Fibroblast of lung (primary cell): ENCODE results near the gene TACR1. TPM values are rescaled to one million over a fixed set of nuclear protein-coding genes. Genes with fewer than 3 reads are reported as not detected.

Experiments used
- DNase-seq, 2 donors: peaks; one replicate each; pipeline versions ENCODE4 v3.0.0 to v3.0.0-alpha.2; 2010; ENCODE audit warnings: low read depth in 2 of 2
- H2AFZ ChIP-seq: 2 replicates; pipeline ENCODE4 v1.5.1; 2012; ENCODE audit warnings: low read length, control low read depth, inconsistent platforms
- H3K27ac ChIP-seq: 2 replicates; pipeline ENCODE4 v1.5.1; 2011; ENCODE audit warnings: low read length, control low read depth; ENCODE audit not compliant: insufficient read depth
- H3K27me3 ChIP-seq: 2 replicates; pipeline ENCODE4 v1.5.1; 2011; ENCODE audit warnings: mild to moderate bottlenecking, low read length; ENCODE audit not compliant: control insufficient read depth, insufficient read depth
- H3K36me3 ChIP-seq: 2 replicates; pipeline ENCODE4 v1.5.1; 2011; ENCODE audit warnings: low read length; ENCODE audit not compliant: control insufficient read depth, insufficient read depth
- H3K4me1 ChIP-seq: 2 replicates; pipeline ENCODE4 v1.5.1; 2011; ENCODE audit warnings: low read length; ENCODE audit not compliant: control insufficient read depth, insufficient read depth; ENCODE audit errors: extremely low read depth
- H3K4me2 ChIP-seq: 2 replicates; pipeline ENCODE4 v1.5.1; 2011; ENCODE audit warnings: low read length, control low read depth; ENCODE audit not compliant: insufficient read depth; ENCODE audit errors: extremely low read depth
- H3K4me3 ChIP-seq, 4 experiments: fragments of 200-600 bp in 1 of 4; sonication (generic) in 1 of 4; replicated peaks in 1 of 4; 2 replicates each; pipeline ENCODE4 v1.5.1; 2011 to 2016; ENCODE audit warnings: low read length in 4 of 4, low read depth in 3 of 4, mild to moderate bottlenecking in 3 of 4, control low read depth in 2 of 4, inconsistent platforms in 1 of 4, mixed read lengths in 1 of 4; ENCODE audit not compliant: insufficient read depth in 1 of 4; ENCODE audit errors: control extremely low read depth in 1 of 4
- H3K79me2 ChIP-seq: 2 replicates; pipeline ENCODE4 v1.5.1; 2012; ENCODE audit warnings: mild to moderate bottlenecking, low read length, inconsistent platforms; ENCODE audit not compliant: control insufficient read depth, insufficient read depth
- H3K9ac ChIP-seq: 2 replicates; pipeline ENCODE4 v1.5.1; 2011; ENCODE audit warnings: mild to moderate bottlenecking, low read length, control low read depth; ENCODE audit not compliant: insufficient read depth
- H3K9me3 ChIP-seq: 2 replicates; pipeline ENCODE4 v1.5.1; 2012; ENCODE audit warnings: low read depth, low read length; ENCODE audit not compliant: control insufficient read depth, insufficient read depth
- H4K20me1 ChIP-seq: 2 replicates; pipeline ENCODE4 v1.5.1; 2011; ENCODE audit warnings: low read length; ENCODE audit not compliant: control insufficient read depth, insufficient read depth; ENCODE audit errors: extremely low read depth
- CTCF ChIP-seq, 2 donors: IDR thresholded peaks in 1 of 2; conservative IDR thresholded peaks in 1 of 2; 1 replicate in 1 of 2; 2 replicates in 1 of 2; pipeline ENCODE4 v1.5.1; 2011 to 2012; ENCODE audit warnings: low read length in 2 of 2, control low read depth in 1 of 2, inconsistent platforms in 1 of 2, low read depth in 1 of 2, mild to moderate bottlenecking in 1 of 2
- EZH2 ChIP-seq: IDR thresholded peaks from 2 replicates; pipeline ENCODE4 v1.5.1; 2012; ENCODE audit warnings: low read length, control low read depth, mild to moderate bottlenecking; ENCODE audit errors: missing control alignments
- polyA plus RNA-seq, 2 donors: library from polyadenylated mRNA; depleted of rRNA in 1 of 2; stranded (reverse) in 1 of 2; unstranded in 1 of 2; fragments of >200 nt; gene quantifications; 2 replicates each; pipeline ENCODE4 v1.2.1, GENCODE V29; 2011 to 2012; ENCODE audit warnings: missing spikeins in 1 of 2
- total RNA-seq: library from RNA; depleted of rRNA; stranded (reverse); fragments of >200 nt; gene quantifications from 2 replicates; pipeline ENCODE4 v1.2.1, GENCODE V29; 2014

Gene TACR1
- total and polyA plus RNA-seq, 2 donors (not counting 1 experiment from before 2014, with no cell fraction given), result 0.05 to 0.17 TPM

DNA sequence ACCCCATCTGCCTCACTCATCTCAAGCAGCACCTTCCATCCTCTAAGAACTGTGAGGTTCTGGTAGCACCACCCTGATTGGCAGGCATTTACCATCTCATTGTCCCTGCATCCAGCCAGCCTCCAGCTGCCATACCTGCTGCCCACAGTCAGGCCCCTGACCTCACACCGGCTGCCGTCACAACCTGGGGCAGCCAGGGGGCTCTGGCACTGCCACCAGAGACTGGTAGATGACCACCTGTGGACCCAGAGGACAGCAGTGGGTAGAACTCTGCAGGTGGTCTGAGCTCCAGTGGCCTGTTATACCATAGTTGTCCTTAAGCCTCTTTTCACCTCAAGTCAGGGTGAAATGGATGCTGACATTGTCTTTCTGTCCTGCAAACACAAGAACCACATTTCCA, 171.4 kb downstream of the TACR1 start:
- DNase-seq, result no peak
- no peaks in the 10 kb centered on the region for H3K79me2 ChIP-seq
- H3K27ac ChIP-seq, result no peak overlapping the region
- H3K36me3 ChIP-seq, result no peaks in the 10 kb centered on the region
- H3K4me2 ChIP-seq, result no peak overlapping the region
- H4K20me1 ChIP-seq, result no peaks in the 10 kb centered on the region
- no peak overlapping the region for H2AFZ ChIP-seq
- H3K4me1 ChIP-seq, result no peaks in the 10 kb centered on the region
- no peak overlapping the region for H3K4me3 ChIP-seq
- H3K9me3 ChIP-seq, result no peaks in the 10 kb centered on the region
- no peaks in the 10 kb centered on the region for H3K27me3 ChIP-seq
- TF ChIP-seq CTCF (conservative IDR thresholded peaks at IDR 0.05 in 1 of 2, IDR thresholded peaks at IDR 0.05 in 1 of 2; ENCODE audit: low read depth in 1 of 2, low read length in 2 of 2) (no peak), EZH2 (no peak)
- H3K9ac ChIP-seq, result no peak overlapping the region

DNA sequence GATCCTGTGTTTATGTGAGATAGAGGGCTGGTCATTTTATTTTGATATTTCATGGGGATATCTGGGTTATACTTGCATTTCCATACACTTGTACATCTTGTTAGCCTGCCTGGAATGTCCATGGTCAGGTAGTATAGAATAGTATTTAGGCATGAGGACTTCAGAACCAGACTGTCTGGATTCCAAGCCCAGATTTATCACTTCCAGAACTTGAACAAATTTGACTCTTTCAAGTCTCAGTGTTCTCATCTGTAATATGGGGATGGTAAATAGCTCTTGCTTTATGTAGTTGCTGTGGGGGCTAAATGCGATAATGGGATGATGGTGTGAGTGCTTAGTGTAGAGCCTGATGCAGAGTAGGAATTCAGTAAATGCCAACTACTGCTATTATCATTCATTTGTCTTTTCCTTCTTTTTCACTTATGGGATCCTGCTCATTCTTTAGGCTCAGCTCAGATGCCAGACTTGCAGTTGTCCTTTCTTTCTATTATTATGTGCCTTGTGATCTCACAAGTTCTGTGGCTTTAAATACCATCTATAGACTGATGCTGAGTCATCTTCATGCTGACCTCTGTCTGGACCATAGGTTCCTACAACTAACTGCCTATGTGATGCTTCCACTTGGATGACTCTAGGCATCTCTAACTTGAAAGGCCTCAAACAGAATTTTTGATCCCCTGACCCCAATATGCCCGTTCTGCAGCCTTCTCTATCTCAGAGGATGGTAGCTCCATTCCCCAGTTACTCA, 173.5 kb downstream of the TACR1 start:
- Histone ChIP-seq H3K9me3 (no peaks in the 10 kb centered on the region), H3K27ac (no peak overlapping the region), H3K36me3 (no peaks in the 10 kb centered on the region), H3K9ac (no peak overlapping the region), H2AFZ (no peak overlapping the region), H3K79me2 (no peaks in the 10 kb centered on the region), H4K20me1 (no peaks in the 10 kb centered on the region), H3K27me3 (no peaks in the 10 kb centered on the region), H3K4me2 (no peak overlapping the region), H3K4me3 (no peak overlapping the region), H3K4me1 (no peaks in the 10 kb centered on the region)
- TF ChIP-seq EZH2 (no peak), CTCF (conservative IDR thresholded peaks at IDR 0.05 in 1 of 2, IDR thresholded peaks at IDR 0.05 in 1 of 2; ENCODE audit: low read depth in 1 of 2, low read length in 2 of 2) (no peak)
- DNase-seq, result peak in 1 of 2 donors; percentile 48

GRCh38 chr2:75025216-75025615, 174.1 kb downstream of the TACR1 start:
- Histone ChIP-seq H3K9ac (no peak overlapping the region), H2AFZ (no peak overlapping the region), H3K79me2 (no peaks in the 10 kb centered on the region), H3K27ac (no peak overlapping the region), H3K27me3 (no peaks in the 10 kb centered on the region), H3K36me3 (no peaks in the 10 kb centered on the region), H3K4me1 (no peaks in the 10 kb centered on the region), H3K4me3 (no peak overlapping the region), H3K9me3 (no peaks in the 10 kb centered on the region), H3K4me2 (no peak overlapping the region), H4K20me1 (no peaks in the 10 kb centered on the region)
- DNase-seq, result no peak
- TF ChIP-seq EZH2 (no peak), CTCF (conservative IDR thresholded peaks at IDR 0.05 in 1 of 2, IDR thresholded peaks at IDR 0.05 in 1 of 2; ENCODE audit: low read depth in 1 of 2, low read length in 2 of 2) (no peak)
